ENCODE results near the gene VCX3B.

DNA sequence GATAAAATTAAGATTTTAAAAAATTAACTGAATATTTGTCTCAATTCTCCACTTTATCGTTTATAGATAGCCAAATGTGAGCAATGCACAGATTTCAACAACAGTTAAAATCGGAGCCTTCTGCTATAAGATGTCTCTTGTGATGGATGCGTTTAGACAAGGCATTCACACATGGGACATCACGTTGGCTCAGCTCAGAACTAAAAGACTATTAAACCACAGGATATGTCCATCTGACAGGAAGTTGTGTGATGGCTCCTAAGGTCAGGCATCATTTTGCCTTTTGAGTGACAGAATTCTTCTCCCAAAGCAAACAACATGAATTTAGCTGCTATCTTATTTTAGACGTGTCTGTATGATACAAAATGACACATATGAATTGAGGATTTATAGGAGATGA is 17.3 kb upstream of the VCX3B start:
- TF ChIP-seq, protein P1, sequence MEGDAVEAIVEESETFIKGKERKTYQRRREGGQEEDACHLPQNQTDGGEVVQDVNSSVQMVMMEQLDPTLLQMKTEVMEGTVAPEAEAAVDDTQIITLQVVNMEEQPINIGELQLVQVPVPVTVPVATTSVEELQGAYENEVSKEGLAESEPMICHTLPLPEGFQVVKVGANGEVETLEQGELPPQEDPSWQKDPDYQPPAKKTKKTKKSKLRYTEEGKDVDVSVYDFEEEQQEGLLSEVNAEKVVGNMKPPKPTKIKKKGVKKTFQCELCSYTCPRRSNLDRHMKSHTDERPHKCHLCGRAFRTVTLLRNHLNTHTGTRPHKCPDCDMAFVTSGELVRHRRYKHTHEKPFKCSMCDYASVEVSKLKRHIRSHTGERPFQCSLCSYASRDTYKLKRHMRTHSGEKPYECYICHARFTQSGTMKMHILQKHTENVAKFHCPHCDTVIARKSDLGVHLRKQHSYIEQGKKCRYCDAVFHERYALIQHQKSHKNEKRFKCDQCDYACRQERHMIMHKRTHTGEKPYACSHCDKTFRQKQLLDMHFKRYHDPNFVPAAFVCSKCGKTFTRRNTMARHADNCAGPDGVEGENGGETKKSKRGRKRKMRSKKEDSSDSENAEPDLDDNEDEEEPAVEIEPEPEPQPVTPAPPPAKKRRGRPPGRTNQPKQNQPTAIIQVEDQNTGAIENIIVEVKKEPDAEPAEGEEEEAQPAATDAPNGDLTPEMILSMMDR (IDR thresholded peaks at IDR 0.05), result no peak
- no peak for TF ChIP-seq POLR2A (IDR thresholded peaks at IDR 0.05)

Measured in lower leg skin (tissue), 3 donors.